Astrocyte (in vitro differentiated cells and primary cell): ENCODE data around the gene MYADM. TPM values are rescaled to one million over a fixed set of nuclear protein-coding genes. Genes with fewer than 3 reads are reported as not detected.

ENCODE experiments used
- DNase-seq: peaks from one replicate; pipeline ENCODE4 v3.0.0-alpha.2; 2010; ENCODE audit warnings: low read depth
- FAIRE-seq: peaks from 2 replicates; lab custom pipeline; 2011; peaks lifted over from hg19 to GRCh38; lab: Jason Lieb, UNC
- H2AFZ ChIP-seq: 2 replicates; pipeline ENCODE4 v1.6.0; 2012; ENCODE audit warnings: low read depth, low read length, inconsistent platforms
- H3K27ac ChIP-seq: 2 replicates; pipeline ENCODE4 v1.5.1; 2011; ENCODE audit warnings: low read depth, low read length, inconsistent platforms
- H3K27me3 ChIP-seq: 2 replicates; pipeline ENCODE4 v1.6.0; 2011; ENCODE audit warnings: low read length, inconsistent platforms; ENCODE audit not compliant: insufficient read depth
- H3K36me3 ChIP-seq: 2 replicates; pipeline ENCODE4 v1.5.1; 2011; ENCODE audit warnings: low read length, inconsistent platforms; ENCODE audit not compliant: insufficient read depth
- H3K4me1 ChIP-seq: 2 replicates; pipeline ENCODE4 v1.5.1; 2011; ENCODE audit warnings: low read length, inconsistent platforms; ENCODE audit not compliant: insufficient read depth
- H3K4me2 ChIP-seq: 2 replicates; pipeline ENCODE4 v1.6.0; 2012; ENCODE audit warnings: low read length, inconsistent platforms
- H3K4me3 ChIP-seq: 2 replicates; pipeline ENCODE4 v1.5.1; 2011; ENCODE audit warnings: low read depth, mild to moderate bottlenecking, low read length, inconsistent platforms; ENCODE audit not compliant: insufficient read depth
- H3K79me2 ChIP-seq: 2 replicates; pipeline ENCODE4 v1.6.0; 2012; ENCODE audit warnings: mild to moderate bottlenecking, low read length, inconsistent platforms; ENCODE audit not compliant: insufficient read depth
- H3K9ac ChIP-seq: 2 replicates; pipeline ENCODE4 v1.6.0; 2012; ENCODE audit warnings: mild to moderate bottlenecking, low read length, inconsistent platforms
- H3K9me3 ChIP-seq: 2 replicates; pipeline ENCODE4 v1.5.1; 2012; ENCODE audit warnings: low read depth, mild to moderate bottlenecking, low read length, inconsistent platforms; ENCODE audit not compliant: insufficient read depth
- H4K20me1 ChIP-seq: 2 replicates; pipeline ENCODE4 v1.6.0; 2012; ENCODE audit warnings: low read length, inconsistent platforms; ENCODE audit not compliant: insufficient read depth
- H3K27ac Mint-ChIP-seq: one replicate; pipeline ENCODE4 v1.8.0; 2021; ENCODE audit warnings: mild to moderate bottlenecking, mixed read lengths; ENCODE audit not compliant: unreplicated experiment
- H3K27me3 Mint-ChIP-seq: one replicate; pipeline ENCODE4 v1.8.0; 2021; ENCODE audit warnings: low read depth, mixed read lengths; ENCODE audit not compliant: unreplicated experiment
- H3K36me3 Mint-ChIP-seq: one replicate; pipeline ENCODE4 v1.8.0; 2021; ENCODE audit warnings: low read depth, mixed read lengths; ENCODE audit not compliant: unreplicated experiment
- H3K4me1 Mint-ChIP-seq: one replicate; pipeline ENCODE4 v1.8.0; 2021; ENCODE audit warnings: low read depth, mixed read lengths; ENCODE audit not compliant: unreplicated experiment
- H3K4me3 Mint-ChIP-seq: one replicate; pipeline ENCODE4 v1.8.0; 2021; ENCODE audit warnings: mild to moderate bottlenecking, moderate library complexity, mixed read lengths; ENCODE audit not compliant: unreplicated experiment
- H3K9me3 Mint-ChIP-seq: one replicate; pipeline ENCODE4 v1.8.0; 2021; ENCODE audit warnings: mild to moderate bottlenecking, mixed read lengths; ENCODE audit not compliant: unreplicated experiment
- EZH2 ChIP-seq: IDR thresholded peaks from 2 replicates; pipeline ENCODE4 v1.6.1; 2012; ENCODE audit warnings: mild to moderate bottlenecking, low read length, inconsistent platforms; ENCODE audit not compliant: insufficient read depth
- total RNA-seq: library from RNA; stranded (reverse); gene quantifications from 2 replicates; pipeline ENCODE4 v1.2.1, GENCODE V29; 2021
- TF ChIP-seq, protein P1 (sequence below): IDR thresholded peaks from 2 replicates; pipeline ENCODE4 v1.5.1; 2011; ENCODE audit warnings: low read depth, mild to moderate bottlenecking, inconsistent platforms, low read length, moderate library complexity; ENCODE audit not compliant: insufficient read depth

Gene MYADM
- total RNA-seq, 1 donor from 2014 or later, result 221 TPM

DNA sequence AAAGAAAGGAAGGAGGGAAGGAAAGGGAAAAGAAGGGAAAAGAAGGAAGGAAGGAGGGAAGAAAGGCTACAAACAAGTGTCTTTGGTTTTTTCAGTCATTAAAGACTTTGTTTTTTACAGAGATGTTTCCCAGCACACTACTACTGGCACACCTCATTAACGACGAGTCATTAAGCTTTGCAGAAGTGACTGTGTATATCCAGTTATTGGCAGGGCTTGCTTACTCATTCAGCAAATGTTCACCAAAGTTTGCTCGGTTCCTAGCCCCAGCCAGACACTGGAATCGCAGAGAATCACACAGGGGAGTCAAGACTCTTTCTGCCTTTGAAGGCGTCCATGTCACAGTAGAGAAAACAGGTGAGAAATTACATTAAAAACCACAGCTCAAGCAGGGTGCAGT is 47.8 kb upstream of the MYADM start:
- no peak overlapping the region for H3K4me3 Mint-ChIP-seq
- peaks cover 4% of the 10 kb centered on the region for H3K27me3 Mint-ChIP-seq
- no peak overlapping the region for H3K4me3 ChIP-seq
- no peak overlapping the region for H2AFZ ChIP-seq
- H3K36me3 Mint-ChIP-seq, result no peaks in the 10 kb centered on the region
- H3K27me3 ChIP-seq, result no peaks in the 10 kb centered on the region
- FAIRE-seq (no peak), DNase-seq (no peak)
- H3K4me1 ChIP-seq, result no peaks in the 10 kb centered on the region
- H3K79me2 ChIP-seq, result no peaks in the 10 kb centered on the region
- H3K36me3 ChIP-seq, result no peaks in the 10 kb centered on the region
- no peaks in the 10 kb centered on the region for H3K9me3 ChIP-seq
- no peak overlapping the region for H3K27ac Mint-ChIP-seq
- no peak overlapping the region for H3K27ac ChIP-seq
- no peak overlapping the region for H3K4me2 ChIP-seq
- H3K9me3 Mint-ChIP-seq, result no peaks in the 10 kb centered on the region
- no peak for TF ChIP-seq EZH2
- TF ChIP-seq, protein P1, sequence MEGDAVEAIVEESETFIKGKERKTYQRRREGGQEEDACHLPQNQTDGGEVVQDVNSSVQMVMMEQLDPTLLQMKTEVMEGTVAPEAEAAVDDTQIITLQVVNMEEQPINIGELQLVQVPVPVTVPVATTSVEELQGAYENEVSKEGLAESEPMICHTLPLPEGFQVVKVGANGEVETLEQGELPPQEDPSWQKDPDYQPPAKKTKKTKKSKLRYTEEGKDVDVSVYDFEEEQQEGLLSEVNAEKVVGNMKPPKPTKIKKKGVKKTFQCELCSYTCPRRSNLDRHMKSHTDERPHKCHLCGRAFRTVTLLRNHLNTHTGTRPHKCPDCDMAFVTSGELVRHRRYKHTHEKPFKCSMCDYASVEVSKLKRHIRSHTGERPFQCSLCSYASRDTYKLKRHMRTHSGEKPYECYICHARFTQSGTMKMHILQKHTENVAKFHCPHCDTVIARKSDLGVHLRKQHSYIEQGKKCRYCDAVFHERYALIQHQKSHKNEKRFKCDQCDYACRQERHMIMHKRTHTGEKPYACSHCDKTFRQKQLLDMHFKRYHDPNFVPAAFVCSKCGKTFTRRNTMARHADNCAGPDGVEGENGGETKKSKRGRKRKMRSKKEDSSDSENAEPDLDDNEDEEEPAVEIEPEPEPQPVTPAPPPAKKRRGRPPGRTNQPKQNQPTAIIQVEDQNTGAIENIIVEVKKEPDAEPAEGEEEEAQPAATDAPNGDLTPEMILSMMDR, result no peak
- peaks cover 2% of the 10 kb centered on the region for H3K4me1 Mint-ChIP-seq
- H4K20me1 ChIP-seq, result no peaks in the 10 kb centered on the region
- H3K9ac ChIP-seq, result no peak overlapping the region

GRCh38 chr19:53823380-53824120 is 44.1 kb upstream of the MYADM start:
- no peak for FAIRE-seq
- no peak overlapping the region for H2AFZ ChIP-seq
- H3K27me3 Mint-ChIP-seq, result peaks cover 8% of the 10 kb centered on the region

More at GRCh38 chr19:53823380-53824120, 44.1 kb upstream of the MYADM start:
- Mint-ChIP-seq H3K4me1 (peaks cover 2% of the 10 kb centered on the region), H3K9me3 (peaks cover 1% of the 10 kb centered on the region), H3K4me3 (no peak overlapping the region), H3K27ac (no peak overlapping the region), H3K36me3 (no peaks in the 10 kb centered on the region)
- no peak for DNase-seq
- H3K79me2 ChIP-seq, result no peaks in the 10 kb centered on the region
- no peaks in the 10 kb centered on the region for H3K36me3 ChIP-seq
- H3K9me3 ChIP-seq, result no peaks in the 10 kb centered on the region
- no peak overlapping the region for H3K27ac ChIP-seq
- H4K20me1 ChIP-seq, result no peaks in the 10 kb centered on the region
- no peaks in the 10 kb centered on the region for H3K4me1 ChIP-seq
- H3K4me2 ChIP-seq, result no peak overlapping the region
- H3K4me3 ChIP-seq, result no peak overlapping the region
- H3K9ac ChIP-seq, result no peak overlapping the region
- TF ChIP-seq EZH2, result no peak
- TF ChIP-seq, protein P1, result no peak
- no peaks in the 10 kb centered on the region for H3K27me3 ChIP-seq
